ENCODE results near the gene MSH5. TPM values are rescaled to one million over a fixed set of nuclear protein-coding genes. Genes with fewer than 3 reads are reported as not detected.
A peak's percentile ranks its signal among the peaks of the same experiment; 100 is the strongest.

Gene MSH5
- total and polyA plus RNA-seq, 9 of the 15 experiments (the other 6 are each of a cell fraction or from before 2014, with no cell fraction given) = 12.5 to 104 (median 46.6) TPM

GRCh38 chr6:31729515-31729978 lies 10.3 kb upstream of the MSH5 start (continued):
- TF ChIP-seq YY1 (IDR thresholded peaks at IDR 0.05; ENCODE audit: borderline replicate concordance in 1 of 3, control insufficient read depth in 1 of 3, extremely low read depth in 1 of 3, insufficient read depth in 3 of 3, insufficient read length in 1 of 3, insufficient replicate concordance in 2 of 3, low read depth in 1 of 3, low read length in 2 of 3) (peak in 1 of 3 experiments; percentile 34), FOXP1 (CRISPR knock-in tag; IDR thresholded peaks at IDR 0.05) (0 out of 2 replicates have a peak, but pooled peaks have one; percentile 34), ZBTB17 (CRISPR knock-in tag; IDR thresholded peaks at IDR 0.05) (peak; percentile 93), ZNF175 (CRISPR knock-in tag; IDR thresholded peaks at IDR 0.05; ENCODE audit: low read depth) (no peak), SP1 (CRISPR knock-in tag; IDR thresholded peaks at IDR 0.05) (peak; percentile 99), MCM7 (IDR thresholded peaks at IDR 0.05) (peak in 1 of 2 experiments; percentile 78; a peak in 1 of 4 replicates), CREB1 (IDR thresholded peaks at IDR 0.05) (peak; percentile 33; the same call in 1 of the 2 replicates), CREB1 (CRISPR knock-in tag; IDR thresholded peaks at IDR 0.05) (no peak), ETV1 (tag; conservative IDR thresholded peaks at IDR 0.05; ENCODE audit: low read depth) (peak; percentile 39), E4F1 (CRISPR knock-in tag; IDR thresholded peaks at IDR 0.05; ENCODE audit: borderline replicate concordance) (no peak), ID3 (CRISPR knock-in tag; IDR thresholded peaks at IDR 0.05) (no peak), ID3 (tag; IDR thresholded peaks at IDR 0.05) (peak; percentile 90; the same call in 1 of the 2 replicates), ZC3H11A (IDR thresholded peaks at IDR 0.05; ENCODE audit: low read depth, low read length) (0 out of 2 replicates have a peak, but pooled peaks have one; percentile 86), FOXA3 (CRISPR knock-in tag; conservative IDR thresholded peaks at IDR 0.05 in 1 of 2, IDR thresholded peaks at IDR 0.05 in 1 of 2) (0 out of 4 replicates have a peak, but pooled peaks of 1 of the 2 experiments have one; percentile 68), KDM5B (IDR thresholded peaks at IDR 0.05; ENCODE audit: insufficient replicate concordance, low read depth, low read length) (peak; percentile 91), MTA1 (IDR thresholded peaks at IDR 0.05; ENCODE audit: borderline replicate concordance) (peak; percentile 58; the same call in 1 of the 2 replicates), TCF3 (CRISPR knock-in tag; IDR thresholded peaks at IDR 0.05) (0 out of 2 replicates have a peak, but pooled peaks have one; percentile 1), MYC (IDR thresholded peaks at IDR 0.05; ENCODE audit: low read depth, low read length) (peak; percentile 55), MYC (CRISPR knock-in tag; IDR thresholded peaks at IDR 0.05; ENCODE audit: borderline replicate concordance, low read depth) (no peak), POLR2G (IDR thresholded peaks at IDR 0.05; ENCODE audit: low read depth, low read length) (peak; percentile 30; the same call in 1 of the 2 replicates), ZNF699 (CRISPR knock-in tag; IDR thresholded peaks at IDR 0.05; ENCODE audit: insufficient replicate concordance) (no peak), ZNF583 (CRISPR knock-in tag; IDR thresholded peaks at IDR 0.05) (no peak), PCBP1 (IDR thresholded peaks at IDR 0.05; ENCODE audit: low read depth, low read length, poor library complexity, severe bottlenecking) (peak; percentile 77), SUPT5H (IDR thresholded peaks at IDR 0.05) (0 out of 2 replicates have a peak, but pooled peaks have one; percentile 80), FOXM1 (IDR thresholded peaks at IDR 0.05; ENCODE audit: low read depth) (no peak), FOXM1 (CRISPR knock-in tag; IDR thresholded peaks at IDR 0.05; ENCODE audit: low read depth) (0 out of 2 replicates have a peak, but pooled peaks have one; percentile 57)
- TF ChIP-seq, protein P1, sequence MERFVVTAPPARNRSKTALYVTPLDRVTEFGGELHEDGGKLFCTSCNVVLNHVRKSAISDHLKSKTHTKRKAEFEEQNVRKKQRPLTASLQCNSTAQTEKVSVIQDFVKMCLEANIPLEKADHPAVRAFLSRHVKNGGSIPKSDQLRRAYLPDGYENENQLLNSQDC (CRISPR knock-in tag; IDR thresholded peaks at IDR 0.05) = peak; percentile 85; the same call in 1 of the 2 replicates
